Tibial nerve (tissue), 4 donors: Measurements from ENCODE around the gene POU2F2. TPM values are rescaled to one million over a fixed set of nuclear protein-coding genes. Genes with fewer than 3 reads are reported as not detected.

Source experiments
- DNase-seq, 2 donors: peaks; one replicate each; pipeline ENCODE4 v3.0.0-alpha.2; 2019; ENCODE audit warnings: low spot score in 2 of 2
- H3K27ac ChIP-seq, 4 donors: fragments of 200-600 bp; sonication (generic) in 3 of 4; one replicate each; pipeline ENCODE4 v1.5.1; 2017 to 2019; ENCODE audit warnings: mild to moderate bottlenecking in 1 of 4
- H3K27me3 ChIP-seq, 2 donors: fragments of 200-600 bp; sonication (generic) in 1 of 2; one replicate each; pipeline versions ENCODE4 v1.5.1 to v1.6.0; 2017 to 2019
- H3K36me3 ChIP-seq, 3 donors: fragments of 200-600 bp; sonication (generic); one replicate each; pipeline ENCODE4 v1.5.1; 2018 to 2019
- H3K4me1 ChIP-seq, 4 donors: fragments of 200-600 bp; sonication (generic) in 3 of 4; one replicate each; pipeline ENCODE4 v1.5.1; 2017 to 2019
- H3K4me3 ChIP-seq, 4 donors: fragments of 200-600 bp; sonication (generic) in 3 of 4; one replicate each; pipeline ENCODE4 v1.5.1; 2017 to 2019; ENCODE audit warnings: mild to moderate bottlenecking in 1 of 4, moderate library complexity in 1 of 4
- H3K9me3 ChIP-seq, 4 donors: fragments of 200-600 bp; sonication (generic) in 3 of 4; one replicate each; pipeline ENCODE4 v1.5.1; 2017 to 2019
- EP300 ChIP-seq, 2 donors: sonication (generic); formaldehyde crosslinking; IDR thresholded peaks; one replicate each; pipeline ENCODE4 v1.6.1; 2017; ENCODE audit warnings: antibody characterized with exemption in 2 of 2, mild to moderate bottlenecking in 1 of 2
- POLR2A ChIP-seq, 2 donors: fragments of 450-650 bp; IDR thresholded peaks; one replicate each; pipeline ENCODE4 v1.6.1; 2017; ENCODE audit warnings: antibody characterized with exemption in 2 of 2, mild to moderate bottlenecking in 2 of 2, moderate library complexity in 2 of 2
- WGBS, 2 donors: methylation state at CpG; one replicate each; pipeline ENCODE4 v1.1.5; 2018; 5-methylcytosine and 5-hydroxymethylcytosine counted together
- total RNA-seq, 4 donors: library from RNA; depleted of rRNA; stranded (reverse); fragments of >200 nt; gene quantifications; one replicate each; pipeline ENCODE4 v1.1.0, GENCODE V29; 2016
- TF ChIP-seq, protein P1 (sequence below), 5 experiments: fragments of 200-600 bp in 3 of 5; fragments of 450-650 bp in 2 of 5; sonication (generic) in 3 of 5; IDR thresholded peaks; one replicate each; pipeline ENCODE4 v1.5.1; 2016 to 2019; ENCODE audit warnings: antibody characterized with exemption in 5 of 5, mild to moderate bottlenecking in 3 of 5, moderate library complexity in 2 of 5

Gene POU2F2
- total RNA-seq, 4 donors from 2014 or later, result 0.21 to 6.0 (median 0.51) TPM

DNA sequence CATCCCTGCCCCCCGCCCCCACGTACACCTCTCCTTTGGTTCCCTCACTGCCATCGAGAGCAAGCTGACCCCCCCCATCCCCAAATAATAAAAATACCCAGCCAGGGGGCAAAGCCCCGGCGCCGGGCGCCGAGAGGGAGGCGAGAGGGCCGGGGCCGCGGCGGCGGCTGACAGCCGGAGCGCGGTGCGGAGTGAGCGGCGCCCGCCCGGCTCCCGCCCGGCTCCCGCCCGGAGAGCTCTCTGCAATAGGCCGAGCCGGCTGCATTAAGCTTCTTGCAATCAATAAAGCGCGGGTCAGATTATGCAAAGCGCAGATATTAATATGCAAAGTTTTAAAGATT, 44.4 kb upstream of the POU2F2 start:
- H3K4me3 ChIP-seq, result peak overlapping the region; percentile 27 to 52 (median 40)
- peak overlapping the region in 1 of 4 donors; percentile 13 for H3K27ac ChIP-seq
- peaks cover 0 to 20% (median 10%) of the 10 kb centered on the region in 4 donors for H3K4me1 ChIP-seq
- WGBS, 2 donors, result 0 to 2% methylated on average over 14 to 31 of the region's 31 CpGs
- H3K36me3 ChIP-seq, result no peaks in the 10 kb centered on the region
- H3K9me3 ChIP-seq, result no peaks in the 10 kb centered on the region
- DNase-seq, result no peak
- TF ChIP-seq, protein P1, sequence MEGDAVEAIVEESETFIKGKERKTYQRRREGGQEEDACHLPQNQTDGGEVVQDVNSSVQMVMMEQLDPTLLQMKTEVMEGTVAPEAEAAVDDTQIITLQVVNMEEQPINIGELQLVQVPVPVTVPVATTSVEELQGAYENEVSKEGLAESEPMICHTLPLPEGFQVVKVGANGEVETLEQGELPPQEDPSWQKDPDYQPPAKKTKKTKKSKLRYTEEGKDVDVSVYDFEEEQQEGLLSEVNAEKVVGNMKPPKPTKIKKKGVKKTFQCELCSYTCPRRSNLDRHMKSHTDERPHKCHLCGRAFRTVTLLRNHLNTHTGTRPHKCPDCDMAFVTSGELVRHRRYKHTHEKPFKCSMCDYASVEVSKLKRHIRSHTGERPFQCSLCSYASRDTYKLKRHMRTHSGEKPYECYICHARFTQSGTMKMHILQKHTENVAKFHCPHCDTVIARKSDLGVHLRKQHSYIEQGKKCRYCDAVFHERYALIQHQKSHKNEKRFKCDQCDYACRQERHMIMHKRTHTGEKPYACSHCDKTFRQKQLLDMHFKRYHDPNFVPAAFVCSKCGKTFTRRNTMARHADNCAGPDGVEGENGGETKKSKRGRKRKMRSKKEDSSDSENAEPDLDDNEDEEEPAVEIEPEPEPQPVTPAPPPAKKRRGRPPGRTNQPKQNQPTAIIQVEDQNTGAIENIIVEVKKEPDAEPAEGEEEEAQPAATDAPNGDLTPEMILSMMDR (IDR thresholded peaks at IDR 0.05), result no peak
- TF ChIP-seq POLR2A (IDR thresholded peaks at IDR 0.05), result no peak
- no peak for TF ChIP-seq EP300 (IDR thresholded peaks at IDR 0.05)
- H3K27me3 ChIP-seq, result peaks cover 3 to 90% of the 10 kb centered on the region in 2 donors

DNA sequence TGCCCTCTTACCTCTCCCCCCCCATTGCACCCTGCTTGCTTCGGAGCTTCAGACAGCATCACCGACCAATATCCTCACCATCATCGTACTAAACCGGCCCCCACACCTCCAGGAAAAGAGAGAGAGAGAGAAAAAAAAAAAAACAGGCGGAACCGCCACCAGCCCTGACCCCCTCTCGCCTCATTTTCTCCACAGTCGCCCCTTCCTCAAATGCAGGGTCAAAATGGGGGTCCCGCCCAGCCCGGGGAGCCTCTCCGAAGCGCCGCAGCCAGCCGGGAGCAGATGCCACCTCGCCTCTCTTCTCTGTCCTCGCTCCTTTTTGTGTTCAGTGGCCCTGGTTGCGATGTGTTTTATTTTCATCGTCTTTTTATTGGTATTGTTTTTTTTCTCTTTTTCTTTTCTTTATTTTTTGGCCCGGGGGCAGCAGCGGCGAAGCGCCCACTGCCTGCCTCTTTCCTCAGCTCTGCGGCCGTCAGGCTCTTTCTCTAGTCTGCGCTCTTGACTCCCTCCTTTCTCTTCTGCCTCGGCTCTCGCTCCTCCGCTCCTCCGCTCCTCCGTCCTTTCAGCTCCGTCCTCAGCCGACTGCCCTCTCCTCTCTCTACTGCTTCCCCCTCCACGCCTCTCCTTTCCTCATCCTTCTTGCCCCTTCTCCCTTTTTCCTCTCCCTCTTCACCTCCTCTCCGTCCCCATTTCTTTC, 43.9 kb upstream of the POU2F2 start:
- 2% methylated on average over 34 of the region's 34 CpGs for WGBS, 2 donors
- Histone ChIP-seq H3K27ac (peak overlapping the region in 1 of 4 donors; percentile 13), H3K36me3 (no peaks in the 10 kb centered on the region), H3K4me1 (peaks cover 0 to 20% (median 10%) of the 10 kb centered on the region in 4 donors), H3K9me3 (no peaks in the 10 kb centered on the region), H3K27me3 (peaks cover 3 to 89% of the 10 kb centered on the region in 2 donors), H3K4me3 (peak overlapping the region; percentile 27 to 52 (median 40))
- TF ChIP-seq EP300 (IDR thresholded peaks at IDR 0.05), result no peak
- no peak for TF ChIP-seq POLR2A (IDR thresholded peaks at IDR 0.05)
- TF ChIP-seq, protein P1 (IDR thresholded peaks at IDR 0.05), result no peak
- DNase-seq, result no peak

DNA sequence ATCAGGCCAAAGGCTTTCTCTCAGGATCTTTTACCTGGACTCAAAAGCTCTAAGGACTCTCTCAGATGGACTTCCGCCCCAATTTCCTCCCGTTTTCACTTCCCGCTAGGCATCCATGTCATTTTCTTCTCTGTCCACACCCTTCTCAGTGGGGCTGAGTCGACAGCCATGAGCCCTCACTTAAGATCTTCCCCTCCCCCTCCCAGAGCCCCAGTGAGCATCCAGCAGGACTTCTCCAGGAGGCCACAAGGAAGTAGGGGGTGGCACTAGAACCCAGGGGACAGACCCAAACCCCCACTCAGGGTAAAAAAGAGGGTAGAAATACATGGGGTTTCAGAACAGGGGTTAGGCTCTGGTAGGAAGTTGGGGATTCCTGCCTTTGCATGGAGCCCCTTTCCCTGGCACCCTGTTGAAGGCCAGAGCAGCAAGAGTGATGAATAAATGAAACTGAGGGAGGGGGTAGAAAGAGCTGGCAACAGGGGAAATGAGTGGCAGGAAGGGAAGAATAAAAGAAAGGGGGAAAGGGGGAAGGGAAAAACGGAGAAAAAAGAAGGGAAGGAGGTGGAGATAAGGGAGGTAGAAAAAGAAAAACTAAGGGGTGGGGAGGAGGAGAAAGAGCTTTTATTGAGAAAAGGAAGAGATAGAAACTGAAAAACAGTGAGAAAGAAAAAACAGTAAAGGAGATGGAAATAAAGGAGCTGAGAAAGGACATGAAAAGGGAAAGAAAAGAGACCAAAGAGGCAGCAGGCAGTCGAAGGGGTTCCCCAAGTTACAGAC, 42.9 kb upstream of the POU2F2 start:
- no peaks in the 10 kb centered on the region for H3K36me3 ChIP-seq
- 39 to 45% methylated on average over 6 of the region's 6 CpGs for WGBS, 2 donors
- peaks cover 3 to 80% of the 10 kb centered on the region in 2 donors for H3K27me3 ChIP-seq
- no peak overlapping the region for H3K4me3 ChIP-seq
- no peaks in the 10 kb centered on the region for H3K9me3 ChIP-seq
- peaks cover 0 to 20% (median 10%) of the 10 kb centered on the region in 4 donors for H3K4me1 ChIP-seq
- TF ChIP-seq EP300 (IDR thresholded peaks at IDR 0.05) (no peak), POLR2A (IDR thresholded peaks at IDR 0.05) (no peak)
- TF ChIP-seq, protein P1 (IDR thresholded peaks at IDR 0.05), result no peak
- no peak overlapping the region for H3K27ac ChIP-seq
- no peak for DNase-seq

DNA sequence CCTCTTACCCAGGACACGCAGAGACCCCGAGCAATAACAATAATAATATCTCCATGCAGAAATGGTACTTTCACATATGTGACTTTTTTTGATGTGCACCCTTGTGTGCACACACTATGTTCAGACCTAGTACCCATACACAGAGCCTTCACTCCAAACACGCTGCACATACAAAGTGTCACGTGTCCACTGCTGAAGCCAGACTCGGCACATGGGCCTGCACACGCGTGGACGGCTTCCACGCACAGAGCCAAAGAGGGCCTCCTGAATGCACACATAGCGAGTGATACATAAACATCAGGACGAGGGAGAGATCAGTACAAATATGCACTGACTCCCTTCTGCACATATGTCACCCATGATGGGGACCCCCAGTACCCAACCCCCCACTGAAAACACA, 41.9 kb upstream of the POU2F2 start:
- peaks cover 0 to 20% (median 10%) of the 10 kb centered on the region in 4 donors for H3K4me1 ChIP-seq

More for the DNA sequence above, 41.9 kb upstream of the POU2F2 start:
- no peak for DNase-seq
- H3K27me3 ChIP-seq, result peaks cover 0 to 70% of the 10 kb centered on the region in 2 donors
- H3K36me3 ChIP-seq, result no peaks in the 10 kb centered on the region
- no peaks in the 10 kb centered on the region for H3K9me3 ChIP-seq
- no peak for TF ChIP-seq POLR2A (IDR thresholded peaks at IDR 0.05)
- TF ChIP-seq, protein P1 (IDR thresholded peaks at IDR 0.05), result no peak
- TF ChIP-seq EP300 (IDR thresholded peaks at IDR 0.05), result no peak
- no peak overlapping the region for H3K27ac ChIP-seq
- no peak overlapping the region for H3K4me3 ChIP-seq
- WGBS, 2 donors, result 91 to 92% methylated on average over 11 of the region's 11 CpGs
